Activated CD4-positive, alpha-beta T cell treated with anti-CD3 and anti-CD28 coated beads, Interleukin-2, amount 50 U/mL, for 4 hours (primary cell): ENCODE data around the gene LRRC7.

Source experiments
- DNase-seq, 2 experiments: peaks; one replicate each; pipeline ENCODE4 v3.0.0-alpha.2; 2020

The LRRC7 gene

DNA sequence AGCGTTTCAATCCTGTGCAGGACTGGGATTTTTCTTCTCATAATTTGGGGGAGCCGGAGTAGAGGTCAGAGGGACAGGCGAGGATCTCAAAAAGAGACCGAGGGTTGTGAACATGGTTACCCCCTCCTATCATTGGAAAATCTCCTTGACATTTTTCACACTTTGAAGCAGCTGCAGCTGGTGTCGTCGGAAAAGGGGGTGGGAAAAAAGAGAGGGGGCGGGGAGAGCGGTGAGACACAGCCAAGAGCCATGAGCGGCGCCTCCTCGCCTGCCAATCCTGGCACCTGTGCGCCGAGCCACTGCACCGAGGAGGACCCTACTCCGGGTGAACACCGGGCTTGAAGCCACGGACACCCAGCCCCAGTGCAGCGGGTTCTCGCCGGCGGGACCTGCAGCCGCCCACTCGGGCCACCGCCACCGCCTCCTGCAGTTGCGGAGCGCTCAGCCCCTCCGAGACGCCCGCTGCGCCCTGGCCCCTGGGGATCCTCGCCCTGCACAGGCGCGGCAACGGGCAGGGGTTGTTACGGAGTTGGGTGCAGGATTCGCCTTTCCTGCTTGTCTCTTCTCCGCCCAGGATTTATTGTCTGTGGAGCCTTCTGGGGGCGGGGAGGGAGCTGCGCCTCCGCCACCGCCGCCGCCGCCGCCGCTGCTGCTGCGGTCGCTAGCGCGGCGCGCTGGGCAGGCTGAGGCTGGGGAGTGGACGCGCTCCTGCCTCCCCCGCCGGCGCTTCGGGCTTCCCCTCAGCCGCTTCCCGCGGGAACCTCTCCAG lies at the start of gene LRRC7:
TSS of gene LRRC7 (plus strand) at position 271 of the 769 bp plus-strand sequence. CDS start 718 bp downstream, outside the sequence.
- DNase-seq = no peak

DNA sequence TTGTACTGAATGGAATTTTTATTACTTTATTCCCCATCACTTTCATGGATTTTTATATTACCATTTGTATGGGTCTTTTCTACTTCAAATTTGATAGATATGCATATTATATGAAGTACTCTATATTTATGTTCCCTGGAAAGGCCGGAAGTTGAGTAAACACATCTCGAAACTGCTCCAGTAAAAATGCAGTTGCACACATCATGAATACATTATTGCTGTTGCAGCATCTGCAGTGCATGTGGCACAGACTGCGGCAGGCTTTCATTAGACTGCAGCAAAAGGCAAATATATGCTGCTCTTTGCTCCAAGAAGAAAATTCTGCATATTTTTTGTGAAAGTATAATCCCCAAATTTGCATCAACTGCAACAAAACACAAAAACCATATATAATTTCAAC lies 48.7 kb upstream of the LRRC7 start:
- DNase-seq = no peak

DNA sequence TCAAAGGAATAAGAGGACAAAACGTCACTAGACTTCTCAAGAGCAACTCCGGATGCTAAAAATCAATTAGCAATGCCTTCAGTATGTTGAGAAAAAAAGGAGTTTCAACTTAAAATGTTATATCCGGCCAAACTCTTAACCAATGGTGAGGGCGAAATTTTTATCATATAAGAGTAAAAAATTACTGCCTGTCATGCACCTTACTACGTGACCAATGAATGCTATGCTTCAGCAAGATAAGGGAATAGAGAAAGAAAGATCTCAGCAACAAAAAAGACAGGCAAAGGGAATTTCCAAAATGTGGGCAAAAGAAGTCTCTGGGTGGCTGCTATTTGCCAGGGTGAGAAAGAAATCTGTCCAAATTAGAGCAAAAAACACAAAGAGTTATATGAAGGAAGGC lies 47.4 kb upstream of the LRRC7 start:
- DNase-seq = no peak

DNA sequence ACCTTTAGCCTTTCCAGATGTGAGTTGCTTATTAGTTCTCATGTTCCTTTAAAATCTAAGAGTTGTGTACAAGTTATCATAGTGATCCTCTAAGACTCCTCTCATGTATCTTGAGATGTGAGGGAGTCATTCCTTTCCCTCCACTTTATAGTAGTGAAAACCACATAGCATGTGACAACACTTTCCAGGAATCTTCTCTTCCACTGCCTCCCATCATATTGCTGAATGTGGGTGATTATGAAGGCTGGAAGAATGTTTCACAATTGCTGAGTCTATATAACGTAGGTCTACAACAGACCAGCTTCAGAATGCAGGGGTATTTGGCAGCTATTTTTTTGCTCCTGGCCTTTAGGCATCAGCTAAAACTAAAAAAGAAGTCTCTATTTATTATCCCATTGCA lies 44.7 kb upstream of the LRRC7 start:
- DNase-seq = no peak

DNA sequence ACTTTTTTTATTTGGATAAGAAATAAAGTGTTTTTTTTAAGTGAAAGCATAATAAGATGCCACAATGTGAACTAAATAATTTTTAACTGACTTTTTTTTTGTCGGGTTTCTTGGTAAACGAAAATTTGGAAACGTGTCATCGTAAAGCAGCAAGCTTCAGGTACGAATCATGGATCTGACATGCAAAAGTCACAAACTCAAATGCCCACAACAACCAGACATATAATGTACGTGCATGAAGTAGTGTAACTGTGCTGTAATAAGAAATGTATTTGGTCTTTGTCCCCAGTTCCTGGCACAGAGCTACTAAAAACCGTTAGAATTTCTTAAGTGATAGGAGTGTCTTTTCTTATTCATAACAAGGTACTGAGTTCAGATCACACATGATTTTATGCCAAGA lies 44.3 kb upstream of the LRRC7 start:
- no peak for DNase-seq

DNA sequence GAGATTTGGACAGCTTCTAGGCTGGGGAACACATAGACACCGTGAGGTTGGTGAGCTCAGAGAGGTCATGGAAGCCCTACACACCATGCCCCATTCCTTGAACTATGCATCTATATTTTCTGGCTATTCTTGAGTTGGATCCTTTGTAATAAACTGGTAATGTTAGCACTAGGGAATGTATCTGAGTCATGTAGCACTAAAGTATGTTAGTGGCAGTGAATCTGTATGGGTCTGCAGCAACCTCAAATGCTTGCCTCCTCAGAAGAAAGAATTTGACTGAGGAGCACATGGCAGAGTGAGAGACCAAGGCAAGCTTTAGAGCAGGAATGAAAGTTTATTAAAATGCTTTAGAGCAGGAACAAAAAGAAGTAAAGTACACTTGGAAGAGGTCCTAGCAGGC lies 43.7 kb upstream of the LRRC7 start:
- DNase-seq = no peak

DNA sequence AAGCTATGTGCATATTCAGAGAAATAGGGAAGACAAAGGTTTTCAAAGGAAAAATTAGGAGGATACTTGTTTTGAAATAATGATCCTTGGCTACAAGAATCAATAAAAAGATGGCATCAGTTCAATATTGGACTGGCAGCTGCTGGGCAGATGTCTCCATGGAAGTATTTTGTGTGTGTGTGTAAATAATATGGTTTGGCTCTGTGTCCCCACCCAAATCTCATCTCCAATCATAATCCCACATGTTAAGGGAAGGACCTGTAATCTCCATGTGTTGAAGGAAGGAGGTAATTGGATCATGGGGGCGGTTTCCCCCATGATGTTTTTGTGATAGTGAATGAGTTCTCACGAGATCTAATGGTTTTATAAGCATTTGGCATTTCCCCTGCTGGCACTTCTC lies 40.4 kb upstream of the LRRC7 start:
- no peak for DNase-seq

DNA sequence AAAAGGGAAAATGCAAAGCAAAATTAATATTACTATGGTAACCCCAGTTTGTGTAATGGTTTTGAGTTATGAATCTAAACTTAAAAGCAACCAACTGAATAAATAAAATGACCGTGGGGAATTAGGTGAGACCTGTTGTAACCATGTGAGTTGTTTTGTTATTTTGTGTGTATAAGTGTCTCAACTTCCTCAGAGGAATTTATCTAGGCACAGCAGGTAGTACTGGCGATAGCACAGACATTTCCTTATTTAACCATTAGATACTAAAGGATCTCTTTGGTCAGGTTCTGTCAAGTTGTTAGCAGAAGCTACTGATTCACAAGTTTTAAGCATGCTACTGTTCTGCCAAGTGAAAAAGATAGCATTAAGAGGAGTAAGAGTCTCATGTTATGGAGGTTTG lies 39.3 kb upstream of the LRRC7 start:
- no peak for DNase-seq

DNA sequence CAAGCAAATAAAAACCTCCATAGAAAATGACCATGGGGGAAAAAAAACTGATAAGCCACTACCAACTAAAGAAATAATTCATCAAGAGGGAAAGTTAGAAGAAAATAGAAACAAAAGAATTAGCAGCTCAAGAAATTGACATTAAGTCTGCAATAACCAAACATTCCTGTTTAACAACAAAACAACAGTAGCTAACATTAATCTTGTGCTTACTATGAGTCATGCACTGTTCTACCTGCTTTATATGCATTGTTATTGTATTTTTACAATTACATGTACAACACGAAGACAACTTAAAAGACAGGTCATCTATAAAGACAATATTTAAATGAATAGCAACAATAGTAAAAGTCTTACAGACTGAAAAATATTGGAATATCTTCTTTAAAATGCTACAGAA lies 34.4 kb upstream of the LRRC7 start:
- no peak for DNase-seq

DNA sequence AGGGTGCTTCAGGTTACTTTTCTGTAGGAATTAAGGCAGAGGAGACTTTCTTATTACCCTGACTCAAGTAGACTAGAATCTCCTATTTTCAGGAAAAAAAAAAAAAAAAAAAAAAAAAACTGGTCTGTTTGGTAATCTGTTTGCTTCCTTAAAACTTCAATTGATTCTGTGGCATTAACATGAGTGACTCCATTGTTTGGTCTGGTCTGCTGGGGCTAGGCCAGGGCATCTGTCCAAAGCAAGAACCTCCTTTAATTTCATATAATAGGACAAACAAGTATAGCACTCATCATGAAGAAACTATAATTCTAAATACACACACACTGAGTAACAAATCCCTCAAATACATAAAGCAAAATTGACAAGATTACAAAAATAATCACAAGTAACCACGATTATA lies 32.9 kb upstream of the LRRC7 start:
- DNase-seq = no peak

DNA sequence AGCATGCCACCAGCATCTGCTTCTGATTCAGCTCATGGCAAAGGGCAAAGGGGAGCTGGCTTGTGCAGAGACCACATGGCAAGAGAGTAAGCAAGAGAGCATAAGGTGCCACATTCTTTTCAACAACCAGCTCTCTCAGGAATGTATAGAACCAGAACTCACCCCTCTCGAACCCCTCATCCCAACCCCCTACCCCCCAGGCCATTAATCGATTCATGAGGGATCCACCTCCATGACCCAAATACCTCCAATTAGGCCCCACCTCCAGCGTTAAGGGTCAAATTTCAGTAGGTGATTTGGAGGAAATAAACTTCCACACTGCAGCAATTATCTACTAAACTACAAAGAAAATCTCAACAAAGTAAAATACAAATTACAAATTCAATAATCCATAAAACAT lies 32.2 kb upstream of the LRRC7 start:
- no peak for DNase-seq

DNA sequence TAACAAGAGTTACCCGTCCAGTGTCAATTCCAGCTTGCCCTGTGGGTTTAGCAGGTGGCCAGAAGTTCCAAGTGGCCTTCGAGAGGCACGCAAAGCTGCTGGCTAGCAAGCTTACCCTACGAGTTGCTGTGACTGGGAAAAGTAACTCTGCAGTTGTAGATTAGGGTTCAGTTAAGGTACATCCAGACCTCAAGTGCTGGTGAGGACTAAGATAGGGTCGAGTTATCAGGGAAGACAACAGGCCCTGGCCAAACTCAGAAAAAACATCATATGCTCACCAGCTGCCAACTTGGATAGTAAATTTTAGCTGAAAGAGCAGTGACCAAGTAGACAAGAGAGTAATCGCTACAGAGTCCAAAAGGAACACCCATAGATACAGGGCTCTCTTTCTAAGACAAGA lies 27.7 kb upstream of the LRRC7 start:
- no peak for DNase-seq

DNA sequence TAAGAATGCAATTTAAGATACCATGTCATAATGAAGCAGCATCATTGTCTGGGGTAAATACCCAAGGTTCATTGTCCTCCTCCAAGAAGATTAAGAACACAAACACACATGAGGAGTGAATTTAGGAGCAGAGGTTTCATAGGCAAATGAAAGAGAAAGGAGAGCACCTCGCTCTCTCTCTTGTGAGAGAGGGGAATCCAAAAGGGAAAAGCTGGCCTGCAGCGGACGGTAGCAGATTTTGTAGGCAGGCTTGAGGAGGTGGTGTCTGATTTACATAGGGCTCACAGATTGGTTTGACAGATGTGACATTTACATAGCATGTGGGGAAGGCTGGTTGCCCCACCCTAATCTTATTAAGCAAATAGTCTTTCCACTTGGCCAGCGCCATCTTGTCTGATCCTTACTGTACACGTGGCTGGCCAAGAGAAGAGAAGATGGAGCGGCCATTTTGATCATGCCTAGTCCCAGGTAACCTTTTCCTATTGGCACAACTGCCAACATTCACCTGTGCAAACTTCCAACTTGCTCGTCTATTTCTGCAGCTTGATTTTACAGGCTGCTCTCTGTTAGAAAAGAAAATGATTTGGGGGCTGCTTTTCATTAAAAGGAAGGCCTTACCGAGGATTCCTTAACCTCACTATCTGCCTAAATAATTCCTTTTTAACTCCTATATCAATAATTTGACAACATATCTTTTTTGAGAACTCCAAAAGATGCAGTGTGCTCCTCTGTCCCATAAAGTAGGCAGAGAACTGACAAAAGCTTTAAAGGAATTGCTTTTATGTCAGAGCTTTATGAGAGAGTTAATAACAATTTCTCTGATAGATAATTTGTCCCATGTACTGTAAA lies 16.0 kb upstream of the LRRC7 start:
- no peak for DNase-seq

DNA sequence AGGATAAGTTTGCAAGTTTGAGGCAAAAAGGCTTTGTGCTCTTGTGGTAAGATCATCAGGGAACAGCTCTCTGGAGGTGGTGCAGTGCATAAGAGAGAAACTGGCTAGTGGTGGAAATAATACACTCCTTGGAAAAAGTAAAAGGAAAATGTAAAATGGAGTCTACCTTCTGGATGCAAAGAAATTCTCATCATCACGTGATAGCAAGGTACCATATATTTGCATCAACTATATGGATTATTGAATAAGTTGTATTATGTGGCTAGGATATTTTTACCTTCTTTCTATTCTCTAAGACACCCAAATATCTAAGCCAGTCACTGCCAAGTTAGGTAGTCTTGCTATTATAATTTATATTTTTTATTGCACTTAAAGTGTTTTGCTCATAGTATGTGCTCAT lies 14.0 kb upstream of the LRRC7 start:
- DNase-seq = no peak

DNA sequence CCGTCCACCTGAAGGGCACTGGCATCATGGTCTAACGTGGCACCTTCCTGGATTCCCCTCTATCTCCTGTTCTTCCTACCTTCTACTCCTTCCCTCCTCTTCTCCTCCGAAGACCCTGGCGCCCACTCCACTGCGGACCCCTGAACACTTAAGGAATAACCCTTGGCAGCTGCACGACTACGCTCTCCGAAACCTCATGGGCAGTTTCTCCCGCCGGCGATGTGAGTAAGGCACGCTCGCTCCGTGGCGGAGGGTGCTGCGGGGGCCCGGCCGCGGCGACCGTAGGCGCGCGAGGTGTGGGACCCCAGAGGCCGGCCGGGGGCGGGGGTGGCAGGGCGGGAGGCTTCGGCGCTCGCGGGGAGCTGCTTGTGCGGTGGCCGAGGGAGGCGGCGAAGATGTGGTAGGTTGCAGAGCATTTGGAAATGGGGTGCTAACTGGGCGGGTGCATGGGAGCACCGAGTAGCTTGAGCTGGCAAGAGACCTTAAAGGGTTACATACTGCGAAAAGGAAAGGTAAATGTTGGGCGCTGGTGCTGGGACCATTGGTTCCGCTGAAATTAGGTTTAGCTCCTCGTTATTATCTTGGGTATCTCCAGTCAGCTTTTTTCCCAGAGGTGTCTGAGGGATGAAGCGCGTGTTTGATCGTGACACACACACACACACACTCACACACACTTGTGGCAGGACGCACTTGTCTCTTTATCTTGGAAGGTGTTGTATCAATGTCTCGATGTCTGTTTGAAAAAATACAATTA lies 876 bp downstream of the LRRC7 start:
- DNase-seq = no peak

DNA sequence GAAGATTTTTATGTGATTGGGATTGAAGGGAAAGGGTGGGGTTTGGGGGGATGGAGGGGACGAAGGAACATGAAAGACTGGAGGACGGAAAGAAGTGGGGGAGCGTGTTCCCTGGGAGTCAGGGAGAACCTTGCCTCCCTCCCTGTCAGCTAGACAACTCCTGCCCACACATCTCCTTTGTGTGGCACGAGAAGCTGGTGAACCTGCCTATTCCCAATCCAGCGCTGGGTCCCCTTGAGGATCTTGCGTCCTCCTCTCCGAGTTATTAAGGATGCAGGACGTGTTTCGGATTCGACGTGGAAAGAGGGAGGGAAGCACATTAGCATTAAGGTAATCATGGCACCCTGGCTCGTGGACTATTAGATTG lies 1.4 kb downstream of the LRRC7 start:
- no peak for DNase-seq

DNA sequence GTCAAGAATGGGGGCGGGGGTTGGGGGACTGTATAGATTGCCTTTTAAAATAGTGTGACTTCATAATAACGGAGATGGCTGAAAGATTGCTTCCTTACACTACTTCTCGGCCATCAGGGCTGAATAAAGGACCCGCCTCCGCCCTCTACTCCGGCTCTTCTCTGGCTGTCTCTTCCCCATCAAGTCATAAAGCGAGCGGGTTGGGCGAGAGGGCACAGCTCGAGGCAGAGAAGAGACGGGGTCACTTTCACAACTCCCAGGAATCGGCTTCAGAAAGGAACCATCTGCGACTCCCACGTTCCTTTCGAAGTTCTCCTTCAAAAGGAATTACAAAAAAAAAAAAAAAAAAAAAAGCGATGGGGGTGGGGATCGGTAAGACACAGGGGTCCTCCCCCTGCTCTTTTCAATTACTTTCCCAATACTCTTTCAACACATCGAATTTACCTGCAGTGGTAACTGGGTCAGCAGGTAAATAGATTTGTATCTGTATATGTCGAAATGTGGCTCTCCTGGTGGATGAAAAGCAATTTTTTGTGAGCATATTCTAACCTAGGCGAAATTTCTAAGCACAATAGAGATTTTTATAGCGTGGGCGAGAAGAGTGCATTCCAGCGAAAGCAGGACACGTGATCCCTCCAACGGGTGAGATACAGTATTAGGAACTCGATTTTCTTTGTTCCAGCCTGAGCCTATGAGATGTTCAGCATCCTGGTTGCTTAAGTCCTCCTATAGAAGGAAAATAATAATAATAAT lies 2.0 kb downstream of the LRRC7 start:
- DNase-seq = no peak

DNA sequence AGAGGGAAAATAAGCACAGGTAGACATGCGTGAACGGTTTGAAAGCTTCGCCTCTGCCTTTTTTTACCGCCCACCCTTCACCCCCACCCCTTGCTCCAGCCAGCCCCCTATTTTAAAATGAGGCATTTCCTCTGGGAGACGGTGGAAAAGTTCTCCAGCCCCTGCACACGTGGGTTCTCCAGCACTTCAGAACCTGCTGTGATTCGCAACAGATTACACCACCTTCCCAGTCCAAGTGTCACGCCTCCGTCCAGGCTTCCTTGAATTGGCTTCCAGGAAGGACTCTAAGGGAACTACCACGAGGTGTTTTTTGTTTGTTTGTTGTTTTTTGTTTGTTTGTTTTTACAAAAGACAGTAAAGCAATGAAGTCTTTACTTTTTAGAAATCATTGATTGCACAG lies 2.6 kb downstream of the LRRC7 start:
- DNase-seq = no peak

DNA sequence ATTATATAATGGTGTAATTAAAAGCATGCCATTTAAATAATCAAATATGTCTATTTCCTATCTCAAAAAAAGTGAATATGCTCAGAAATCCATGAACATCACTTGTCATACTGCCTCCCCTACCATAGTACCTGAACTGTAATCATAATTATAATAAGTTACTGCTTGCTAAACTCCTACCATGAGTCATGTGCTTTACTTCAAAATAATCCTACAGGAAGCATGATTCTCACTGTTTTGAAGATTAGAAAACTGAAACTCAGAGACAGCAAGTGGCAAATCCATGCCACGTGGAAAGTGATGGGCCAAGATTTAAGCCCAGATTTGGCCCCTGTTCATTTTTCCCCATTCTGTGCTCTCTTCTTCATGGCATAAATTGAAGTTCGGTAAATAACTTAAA lies 5.2 kb downstream of the LRRC7 start:
- DNase-seq = no peak

DNA sequence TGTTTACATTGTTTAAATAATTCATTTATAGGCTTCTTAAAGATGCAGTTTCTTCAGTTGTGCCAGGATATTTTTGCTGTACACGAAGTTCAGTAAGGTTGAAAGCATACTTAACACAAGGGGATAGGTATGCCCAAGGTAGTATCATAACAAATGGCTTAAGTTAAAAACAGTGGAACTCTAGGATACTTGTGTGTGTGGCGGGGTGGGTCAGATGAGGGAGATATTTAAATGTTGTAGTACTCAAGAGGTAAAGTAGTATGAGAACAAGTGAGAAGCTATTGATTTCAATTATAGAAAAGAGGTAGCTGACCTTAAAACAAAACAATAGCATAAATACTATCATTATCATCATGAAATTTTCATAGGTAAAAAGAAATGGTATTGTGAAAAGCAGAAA lies 6.2 kb downstream of the LRRC7 start:
- DNase-seq = no peak

DNA sequence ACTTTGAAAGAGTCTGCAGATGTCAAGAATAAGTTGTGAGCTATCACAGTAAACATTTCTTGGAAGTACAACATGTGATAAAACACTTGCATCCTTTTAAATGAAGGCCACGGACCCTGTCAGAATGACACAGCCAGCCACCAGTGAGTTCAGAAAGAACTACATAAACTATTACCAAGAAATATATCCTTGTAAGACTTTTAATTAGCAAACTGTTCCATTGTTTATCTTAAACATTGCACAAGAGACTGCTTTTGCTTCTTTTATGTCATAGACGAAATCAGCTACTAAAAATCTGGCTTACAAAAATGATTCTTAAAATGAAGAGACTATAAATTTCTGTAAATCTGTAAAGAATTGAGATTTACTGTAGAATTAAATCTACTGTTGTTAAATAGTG lies 17.9 kb downstream of the LRRC7 start:
- no peak for DNase-seq

DNA sequence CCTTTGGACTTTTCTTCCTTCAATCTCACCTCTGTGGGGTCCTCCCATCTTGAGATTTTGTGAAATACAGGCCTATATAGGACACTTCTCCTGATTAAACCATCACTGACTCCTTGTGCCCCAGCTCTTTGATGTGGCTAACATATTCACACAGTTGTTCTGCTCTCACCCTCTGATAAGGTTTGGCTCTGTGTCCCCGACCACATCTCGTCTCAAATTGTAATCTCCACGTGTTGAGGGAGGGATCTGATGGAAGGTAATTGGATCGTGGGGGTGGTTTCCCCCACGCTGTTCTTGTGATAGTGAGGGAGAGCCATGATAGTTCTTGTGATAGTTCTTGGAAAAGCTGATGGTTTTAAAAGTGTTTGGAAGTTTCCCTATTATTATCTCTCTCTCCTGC lies 19.7 kb downstream of the LRRC7 start:
- no peak for DNase-seq

DNA sequence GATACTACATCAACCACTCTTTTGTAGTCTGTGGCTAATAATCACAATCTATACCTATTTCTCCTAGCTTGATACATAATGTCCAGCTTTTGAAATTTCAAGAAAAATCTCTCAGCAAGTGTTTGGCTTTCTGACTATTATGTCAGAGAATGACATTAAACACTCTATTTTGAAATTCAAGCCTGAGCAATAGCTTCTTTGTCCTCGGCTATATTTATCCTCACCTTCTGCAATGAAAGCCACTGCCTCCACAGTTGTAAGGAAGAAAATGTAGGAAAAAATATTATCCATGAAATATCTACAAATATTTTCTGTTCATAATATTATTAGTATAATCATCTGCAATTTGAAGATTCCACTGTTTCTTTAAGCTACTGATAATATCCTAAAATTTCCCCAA lies 22.1 kb downstream of the LRRC7 start:
- no peak for DNase-seq
